T-helper 2 cell treated with Interferon-gamma antibody and Interleukin-4, amounts not matched to agents 5 μg/mL and 100 μg/mL, for 36 hours (primary cell): ENCODE results near the gene COA3.
A peak's percentile ranks its signal among the peaks of the same experiment; 100 is the strongest.

Experiments
- DNase-seq: peaks from one replicate; pipeline ENCODE4 v3.0.0; 2021; ENCODE audit warnings: low spot score
- H3K27ac Mint-ChIP-seq: one replicate; pipeline ENCODE4 v1.8.0; 2021; ENCODE audit warnings: mild to moderate bottlenecking, mixed read lengths
- H3K27me3 Mint-ChIP-seq: one replicate; pipeline ENCODE4 v1.8.0; 2021; ENCODE audit warnings: low read depth, mixed read lengths
- H3K36me3 Mint-ChIP-seq: one replicate; pipeline ENCODE4 v1.8.0; 2021; ENCODE audit warnings: low read depth, mixed read lengths
- H3K4me1 Mint-ChIP-seq: one replicate; pipeline ENCODE4 v1.8.0; 2021; ENCODE audit warnings: low read depth, mixed read lengths
- H3K4me3 Mint-ChIP-seq: one replicate; pipeline ENCODE4 v1.8.0; 2022; ENCODE audit warnings: mild to moderate bottlenecking, moderate library complexity, mixed read lengths
- H3K9me3 Mint-ChIP-seq: one replicate; pipeline ENCODE4 v1.8.0; 2021; ENCODE audit warnings: mixed read lengths

Gene COA3

DNA sequence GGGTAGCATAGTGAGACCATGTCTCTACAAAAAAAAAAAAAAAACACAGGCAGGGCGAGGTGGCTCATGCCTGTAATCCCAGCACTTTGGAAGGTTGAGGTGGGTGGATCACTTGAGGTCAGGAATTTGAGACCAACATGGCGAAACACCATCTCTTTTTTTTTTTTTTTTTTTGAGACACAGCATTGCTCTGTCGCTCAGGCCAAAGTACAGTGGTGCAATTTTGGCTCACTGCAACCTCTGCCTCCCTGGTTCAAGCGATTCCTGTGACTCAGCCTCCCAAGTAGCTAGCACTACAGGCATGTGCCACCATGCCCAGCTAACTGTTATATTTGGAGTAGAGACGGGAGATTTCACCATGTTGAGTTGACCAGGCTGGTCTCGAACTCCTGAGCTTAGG lies 32.4 kb downstream of the COA3 start:
- Mint-ChIP-seq H3K36me3 (no peaks in the 10 kb centered on the region), H3K9me3 (no peaks in the 10 kb centered on the region), H3K4me1 (no peaks in the 10 kb centered on the region), H3K4me3 (no peak overlapping the region), H3K27ac (no peak overlapping the region), H3K27me3 (peaks cover 35% of the 10 kb centered on the region)
- no peak for DNase-seq

DNA sequence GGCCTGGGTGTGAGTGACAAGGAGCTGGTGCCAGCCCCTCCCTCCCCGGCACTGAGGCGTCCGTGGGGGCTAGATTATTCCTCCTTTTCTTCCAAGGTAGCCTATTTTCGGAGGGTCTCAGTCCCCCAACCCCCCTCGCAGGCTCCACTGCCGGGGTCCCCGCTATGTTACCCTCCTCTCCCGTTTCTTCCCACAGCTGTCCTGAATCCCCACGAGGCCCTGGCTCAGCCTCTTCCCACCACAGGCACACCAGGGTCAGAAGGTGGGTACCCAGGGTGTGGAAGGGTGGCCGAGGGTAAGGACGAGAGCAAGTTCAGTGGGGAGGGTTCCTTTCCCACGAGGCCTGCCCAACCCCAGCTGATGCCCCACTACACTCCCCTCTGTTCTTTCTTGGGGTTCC lies 36.9 kb downstream of the COA3 start:
- Mint-ChIP-seq H3K36me3 (no peaks in the 10 kb centered on the region), H3K4me1 (no peaks in the 10 kb centered on the region), H3K27ac (no peak overlapping the region), H3K4me3 (peak overlapping the region; percentile 24), H3K27me3 (peaks cover 57% of the 10 kb centered on the region), H3K9me3 (no peaks in the 10 kb centered on the region)
- no peak for DNase-seq

DNA sequence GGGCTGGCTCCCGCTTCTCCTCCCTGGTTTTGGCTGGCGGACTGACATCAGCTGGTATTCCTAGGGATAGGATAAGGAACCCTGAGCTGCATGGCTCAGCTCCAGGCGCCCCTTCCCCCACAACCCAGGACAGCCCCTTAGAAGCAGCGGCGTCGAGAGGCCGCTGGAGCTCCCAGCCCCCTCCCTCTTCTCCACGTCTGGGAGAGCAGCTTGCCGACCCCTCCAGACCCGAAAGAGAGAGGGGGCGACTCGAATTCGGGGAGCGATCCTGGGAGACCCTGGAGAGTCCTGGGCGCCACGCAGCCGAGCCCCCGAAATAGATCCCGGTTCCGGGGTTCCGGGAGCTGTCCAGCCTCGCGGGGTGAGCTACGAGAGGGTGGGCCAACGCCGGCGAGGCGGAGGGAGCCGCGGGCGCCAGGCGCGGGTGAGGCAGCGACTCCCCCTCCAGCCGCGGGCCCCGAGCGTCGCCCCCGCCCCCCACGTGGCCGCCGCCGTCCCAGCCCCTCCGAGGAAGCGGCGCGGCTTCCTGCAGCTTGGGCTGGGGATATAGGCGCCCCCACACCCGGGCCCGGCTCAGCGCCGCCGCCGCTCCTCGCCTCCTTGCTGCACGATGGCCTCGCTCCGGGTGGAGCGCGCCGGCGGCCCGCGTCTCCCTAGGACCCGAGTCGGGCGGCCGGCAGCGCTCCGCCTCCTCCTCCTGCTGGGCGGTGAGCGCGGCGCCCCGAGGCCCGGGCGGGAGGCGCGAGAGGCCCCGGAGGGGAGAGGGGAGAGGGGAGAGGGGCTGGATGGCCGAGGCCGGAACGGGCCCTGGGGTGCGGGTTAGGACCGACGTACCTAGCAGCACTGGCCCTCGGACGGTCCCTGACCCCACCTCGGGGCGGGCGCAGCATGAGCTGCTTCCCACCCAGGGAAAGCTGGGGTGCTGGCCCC lies 37.6 kb downstream of the COA3 start, which contains the start of gene RAMP2:
Gene RAMP2 (plus strand): TSS at position 576 of the 930 bp plus-strand sequence. CDS start 35 bp downstream, at position 611.
- Mint-ChIP-seq H3K36me3 (no peaks in the 10 kb centered on the region), H3K27ac (no peak within 1 kb of the TSS), H3K4me1 (no peaks in the 10 kb centered on the region), H3K4me3 (peak within 1 kb of the TSS; percentile 28), H3K9me3 (no peaks in the 10 kb centered on the region), H3K27me3 (peaks cover 62% of the 10 kb centered on the region)
- no peak for DNase-seq

DNA sequence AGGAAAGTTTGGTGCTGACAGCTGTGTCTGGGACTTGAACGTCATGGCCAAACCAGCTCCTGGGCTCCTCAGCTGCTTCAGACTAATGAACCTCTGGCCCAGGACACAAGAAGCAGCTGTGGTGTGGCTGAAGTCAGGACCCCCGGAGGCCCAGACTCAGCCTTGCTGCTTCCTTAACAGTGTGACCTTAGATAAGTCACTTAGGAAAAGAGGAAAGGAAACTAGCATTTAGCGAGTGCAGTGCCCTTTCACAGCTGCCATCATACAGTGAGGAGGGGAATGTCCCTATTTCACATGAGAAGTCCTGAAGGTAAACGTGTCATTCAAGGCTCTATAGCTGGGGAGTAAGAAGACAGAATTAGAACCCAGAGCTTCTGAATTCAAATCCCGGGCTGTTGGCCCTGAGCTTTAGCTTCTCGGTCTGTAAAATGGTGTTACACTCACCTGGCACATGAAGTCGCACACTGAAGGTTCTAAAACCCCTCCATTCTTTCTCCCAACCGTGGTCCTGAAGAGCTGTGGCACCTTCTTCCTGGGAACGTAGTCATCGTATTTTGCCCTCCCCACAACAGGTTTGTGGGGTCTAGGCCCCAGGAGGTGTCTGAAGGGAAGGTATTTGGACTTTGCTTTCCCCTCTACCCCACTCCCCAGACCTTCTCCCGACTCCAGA lies 38.4 kb downstream of the COA3 start:
- H3K36me3 Mint-ChIP-seq: no peaks in the 10 kb centered on the region
- H3K9me3 Mint-ChIP-seq: no peaks in the 10 kb centered on the region
- peak overlapping the region; percentile 28 for H3K4me3 Mint-ChIP-seq
- peaks cover 60% of the 10 kb centered on the region for H3K27me3 Mint-ChIP-seq
- no peaks in the 10 kb centered on the region for H3K4me1 Mint-ChIP-seq
- DNase-seq: no peak
- no peak overlapping the region for H3K27ac Mint-ChIP-seq

DNA sequence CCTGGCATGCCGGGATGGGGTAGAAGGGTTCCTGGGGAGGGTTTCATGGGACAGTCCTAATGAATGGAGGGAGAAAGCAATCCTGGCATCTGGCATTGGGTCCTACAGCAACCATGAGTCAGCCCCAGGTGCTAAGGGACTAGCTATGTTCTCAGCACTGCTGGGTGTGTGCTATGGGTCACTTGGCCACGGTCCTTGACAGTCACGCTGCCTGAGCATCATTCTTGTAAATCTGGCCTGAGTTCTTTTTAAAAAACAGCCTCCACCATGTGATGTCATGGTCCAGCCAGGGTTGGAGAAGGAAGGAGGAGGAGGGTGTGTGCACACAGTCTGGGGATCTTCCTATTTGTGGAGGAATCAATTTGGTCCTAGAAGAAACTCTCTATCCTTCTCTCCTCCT lies 43.7 kb downstream of the COA3 start:
- H3K9me3 Mint-ChIP-seq: no peaks in the 10 kb centered on the region
- H3K36me3 Mint-ChIP-seq: no peaks in the 10 kb centered on the region
- no peaks in the 10 kb centered on the region for H3K4me1 Mint-ChIP-seq
- peaks cover 58% of the 10 kb centered on the region for H3K27me3 Mint-ChIP-seq
- no peak overlapping the region for H3K4me3 Mint-ChIP-seq
- no peak overlapping the region for H3K27ac Mint-ChIP-seq
- DNase-seq: no peak

DNA sequence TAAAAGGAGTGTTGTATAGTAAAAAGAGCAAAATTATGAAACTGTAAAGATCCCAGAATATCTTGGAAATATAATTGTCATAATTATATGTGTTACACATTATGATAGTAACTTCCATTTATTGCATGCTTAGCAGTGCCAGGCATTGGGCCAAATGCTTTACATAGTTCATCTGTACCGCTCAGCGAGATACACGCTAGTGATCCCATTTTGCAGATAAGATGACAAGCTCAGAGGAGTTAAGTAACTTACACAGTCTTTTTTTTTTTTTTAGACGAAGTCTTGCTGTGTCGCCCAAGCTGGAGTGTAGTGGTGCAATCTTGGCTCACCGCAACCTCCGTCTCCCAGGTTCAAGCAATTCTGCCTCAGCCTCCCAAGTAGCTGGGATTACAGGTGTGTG lies 46.9 kb downstream of the COA3 start:
- H3K36me3 Mint-ChIP-seq: no peaks in the 10 kb centered on the region
- no peak overlapping the region for H3K27ac Mint-ChIP-seq
- no peak for DNase-seq
- H3K9me3 Mint-ChIP-seq: no peaks in the 10 kb centered on the region
- peaks cover 60% of the 10 kb centered on the region for H3K27me3 Mint-ChIP-seq
- no peak overlapping the region for H3K4me3 Mint-ChIP-seq
- H3K4me1 Mint-ChIP-seq: no peaks in the 10 kb centered on the region

DNA sequence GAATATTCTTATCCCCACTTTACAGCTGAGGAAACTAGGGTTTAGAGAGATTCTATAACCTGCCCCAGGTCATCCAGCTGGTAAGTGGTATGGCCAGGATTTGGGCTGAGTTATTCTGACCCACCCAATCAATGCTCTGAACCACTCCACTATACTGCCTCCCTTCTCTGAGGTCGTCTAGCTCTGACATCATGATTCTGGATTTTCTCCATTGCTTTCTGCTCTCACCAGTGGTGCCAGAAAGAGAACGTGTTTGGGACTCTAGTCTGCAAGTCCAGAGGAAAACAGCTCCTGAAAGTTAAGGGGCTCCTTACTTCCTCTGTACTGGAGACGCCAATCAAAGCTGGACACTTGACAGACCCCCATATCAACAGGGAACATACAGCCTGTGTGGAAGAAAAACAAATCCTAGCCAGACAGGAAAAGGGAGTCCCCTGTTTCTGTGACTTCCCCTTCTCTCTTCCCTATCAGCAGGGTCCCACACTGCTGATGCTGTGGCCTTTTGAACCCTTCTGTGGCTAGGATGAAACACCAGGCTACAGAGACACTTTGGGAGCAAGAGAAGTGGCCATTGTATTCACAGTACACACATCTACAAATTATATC lies 47.7 kb downstream of the COA3 start:
- no peak overlapping the region for H3K4me3 Mint-ChIP-seq
- H3K27me3 Mint-ChIP-seq: peaks cover 60% of the 10 kb centered on the region
- no peaks in the 10 kb centered on the region for H3K36me3 Mint-ChIP-seq
- no peaks in the 10 kb centered on the region for H3K9me3 Mint-ChIP-seq
- H3K4me1 Mint-ChIP-seq: no peaks in the 10 kb centered on the region
- no peak overlapping the region for H3K27ac Mint-ChIP-seq
- no peak for DNase-seq

DNA sequence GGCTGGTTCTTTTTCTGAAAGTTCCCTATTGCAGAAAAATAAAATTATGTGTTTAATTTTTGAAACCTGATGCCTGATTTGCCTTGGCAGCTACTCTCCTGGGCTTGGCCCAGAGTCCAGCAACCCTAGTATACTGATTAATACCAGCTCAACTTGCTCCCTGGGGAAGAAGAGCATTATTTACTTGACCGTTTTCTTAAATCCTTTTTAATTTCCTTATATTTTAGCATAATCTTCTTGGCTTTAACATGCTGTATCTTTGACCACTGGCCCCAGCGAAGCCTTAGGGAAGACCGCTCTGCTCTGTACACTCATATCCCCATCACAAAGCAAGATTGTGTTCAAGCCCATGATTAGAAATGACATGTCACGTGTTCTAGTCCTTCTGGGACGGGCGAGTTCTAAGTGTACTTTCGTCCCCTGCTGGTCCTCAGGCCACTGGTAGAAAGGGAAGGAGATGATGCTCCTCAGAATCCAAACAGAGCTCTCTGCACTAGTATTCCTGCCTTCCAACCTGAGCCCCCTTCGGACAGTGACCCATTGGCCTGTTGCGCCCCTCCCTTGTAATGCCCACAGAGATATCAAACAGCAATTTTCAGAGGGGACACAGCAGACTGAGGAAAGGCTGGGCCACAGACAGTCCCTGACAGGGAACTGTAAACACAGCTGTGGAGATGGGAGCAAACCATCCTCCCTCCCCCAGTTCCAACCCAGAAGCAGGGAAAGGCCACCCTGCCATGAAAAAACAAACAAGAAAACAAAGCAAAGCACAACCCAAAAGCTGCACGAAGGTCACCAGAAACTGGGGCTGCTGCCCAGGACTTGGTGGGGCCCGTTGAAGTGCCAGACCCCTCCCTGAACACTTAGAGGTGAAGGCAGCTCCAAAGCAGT lies 49.4 kb downstream of the COA3 start:
- no peak for DNase-seq
- Mint-ChIP-seq H3K27ac (no peak overlapping the region), H3K36me3 (peaks cover 2% of the 10 kb centered on the region), H3K27me3 (peaks cover 54% of the 10 kb centered on the region), H3K4me3 (no peak overlapping the region), H3K9me3 (peaks cover 5% of the 10 kb centered on the region), H3K4me1 (peaks cover 7% of the 10 kb centered on the region)

DNA sequence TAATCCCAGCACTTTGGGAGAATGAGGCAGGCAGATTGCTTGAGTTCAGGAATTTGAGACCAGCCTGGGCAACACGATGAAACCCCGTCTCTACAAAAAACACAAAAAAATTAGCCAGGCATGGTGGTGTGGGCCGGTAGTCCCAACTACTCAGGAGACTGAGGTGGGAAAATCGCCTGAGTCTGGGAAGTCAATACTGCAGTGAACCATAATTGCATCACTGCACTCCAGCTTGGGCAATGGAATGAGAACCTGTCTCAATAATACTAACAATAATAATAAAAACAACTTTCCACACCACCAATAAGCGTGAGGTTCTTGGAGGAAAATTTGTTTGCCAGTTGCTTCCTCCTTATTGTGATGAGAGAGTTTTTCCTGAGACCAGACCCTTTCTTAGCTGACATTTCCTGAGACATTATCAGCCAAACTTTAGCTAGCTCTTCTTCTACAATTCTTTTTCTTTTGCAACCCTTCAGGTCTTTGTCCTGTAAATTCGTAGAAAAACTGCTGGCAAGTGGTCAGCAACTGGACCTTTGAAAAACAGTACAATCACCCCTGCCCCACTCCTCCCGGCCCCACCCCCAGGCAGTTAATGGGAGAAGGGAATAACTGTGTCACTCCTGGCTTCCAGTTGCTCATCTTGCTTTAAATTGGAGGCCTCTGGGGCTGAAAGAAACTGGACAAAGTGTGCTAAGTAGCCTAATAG lies 50.1 kb downstream of the COA3 start:
- no peak overlapping the region for H3K4me3 Mint-ChIP-seq
- H3K9me3 Mint-ChIP-seq: peaks cover 5% of the 10 kb centered on the region
- no peak for DNase-seq
- H3K27ac Mint-ChIP-seq: no peak overlapping the region
- peaks cover 2% of the 10 kb centered on the region for H3K36me3 Mint-ChIP-seq
- peaks cover 14% of the 10 kb centered on the region for H3K4me1 Mint-ChIP-seq
- peaks cover 49% of the 10 kb centered on the region for H3K27me3 Mint-ChIP-seq
